ENCODE data around the gene CEACAM5.

DNA sequence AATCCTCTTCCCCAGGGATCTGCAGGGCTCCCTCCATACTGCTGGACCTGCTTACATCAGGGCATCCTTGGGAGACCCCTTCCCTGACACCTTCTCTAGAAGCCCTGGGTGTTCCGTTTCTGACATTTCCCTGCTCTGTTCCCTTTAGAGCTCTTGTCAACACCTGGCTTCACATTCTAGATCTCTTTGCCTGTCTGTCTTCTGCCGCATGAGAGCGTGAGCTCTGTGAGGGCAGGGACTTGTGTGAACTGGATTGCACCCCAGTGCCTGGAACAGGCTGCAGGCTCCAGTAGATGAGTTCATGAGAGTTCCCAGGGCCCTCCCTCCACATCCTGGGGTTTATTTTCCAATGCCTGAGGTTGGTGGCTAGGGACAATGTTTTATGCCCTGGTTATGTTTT lies 21.0 kb upstream of the CEACAM5 start:
- TF ChIP-seq CTCF (IDR thresholded peaks at IDR 0.05) (no peak), POLR2A (IDR thresholded peaks at IDR 0.05) (no peak)

Data from esophagus squamous epithelium (tissue), 4 donors.